Thoracic aorta (tissue), 2 donors: ENCODE measurements around the gene OR2A2. TPM values are rescaled to one million over a fixed set of nuclear protein-coding genes. Genes with fewer than 3 reads are reported as not detected.

Experiments
- ATAC-seq: fragments of 150-250 bp; one replicate; pipeline ENCODE4 v1.8.0; 2017; ENCODE audit warnings: low read depth; ENCODE audit not compliant: insufficient number of reproducible peaks, low FRiP score
- DNase-seq: peaks from one replicate; pipeline ENCODE4 v3.0.0-alpha.2; 2020; ENCODE audit warnings: low spot score
- H3K27ac ChIP-seq, 2 donors: fragments of 200-600 bp; sonication (generic); 1 replicate in 1 of 2; 2 replicates in 1 of 2; pipeline ENCODE4 v1.5.1; 2016; ENCODE audit warnings: mild to moderate bottlenecking in 2 of 2, moderate library complexity in 2 of 2
- H3K27me3 ChIP-seq: fragments of 200-600 bp; sonication (generic); replicated peaks from 2 replicates; pipeline ENCODE4 v1.6.0; 2016; ENCODE audit warnings: mild to moderate bottlenecking; ENCODE audit not compliant: insufficient read depth
- H3K36me3 ChIP-seq: fragments of 200-600 bp; sonication (generic); one replicate; pipeline ENCODE4 v1.5.1; 2016
- H3K4me1 ChIP-seq, 2 donors: fragments of 200-600 bp; sonication (generic); 1 replicate in 1 of 2; 2 replicates in 1 of 2; pipeline versions ENCODE4 v1.5.1 to v1.6.0; 2016; ENCODE audit warnings: low read depth in 2 of 2, mild to moderate bottlenecking in 1 of 2; ENCODE audit not compliant: control insufficient read depth in 1 of 2
- H3K4me3 ChIP-seq: fragments of 200-600 bp; sonication (generic); 2 replicates; pipeline ENCODE4 v1.5.1; 2016; ENCODE audit warnings: mild to moderate bottlenecking
- H3K9me3 ChIP-seq: fragments of 200-600 bp; sonication (generic); 2 replicates; pipeline ENCODE4 v1.5.1; 2016
- total RNA-seq, 2 donors: library from RNA; depleted of rRNA; stranded (reverse); fragments of >200 nt; gene quantifications; one replicate each; pipeline versions ENCODE4 v1.1.0 to v1.2.3, GENCODE V29; 2016
- TF ChIP-seq, protein P1 (sequence below): fragments of 200-600 bp; sonication (generic); IDR thresholded peaks from one replicate; pipeline ENCODE4 v1.5.1; 2019; ENCODE audit warnings: antibody characterized with exemption

Gene OR2A2
- total RNA-seq, 2 donors from 2014 or later, result not detected

DNA sequence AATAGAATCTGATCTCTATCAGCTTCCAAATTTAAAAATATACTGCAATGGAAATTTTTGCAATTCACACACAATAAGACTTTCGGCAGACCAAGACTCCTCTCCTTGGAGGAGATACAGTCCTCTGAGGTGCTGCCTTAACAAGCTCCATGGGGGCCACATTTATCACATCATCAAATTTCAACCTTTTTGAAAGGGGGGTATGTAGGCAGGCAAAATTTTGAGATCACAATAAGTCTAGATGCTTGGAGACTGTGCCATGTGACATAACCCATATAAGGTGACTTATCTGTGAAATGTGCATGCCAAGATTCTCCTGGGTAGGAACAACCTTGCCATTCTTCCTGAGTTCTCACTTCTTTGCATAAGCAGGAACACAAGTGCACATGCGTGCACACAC, 23.4 kb upstream of the OR2A2 start, which contains the start of gene OR2A12:
OR2A12 (plus strand) TSS at position 301 of the 400 bp plus-strand sequence. CDS start 8,830 bp downstream, outside the sequence.
- no peaks in the 10 kb centered on the region for H3K36me3 ChIP-seq
- peaks cover 4% of the 10 kb centered on the region for H3K9me3 ChIP-seq
- H3K4me3 ChIP-seq, result no peak within 1 kb of the TSS
- H3K4me1 ChIP-seq, result peaks cover 0 to 6% of the 10 kb centered on the region in 2 donors
- H3K27ac ChIP-seq, result no peak within 1 kb of the TSS
- DNase-seq (no peak), ATAC-seq (no peak)
- no peaks in the 10 kb centered on the region for H3K27me3 ChIP-seq
- TF ChIP-seq, protein P1, sequence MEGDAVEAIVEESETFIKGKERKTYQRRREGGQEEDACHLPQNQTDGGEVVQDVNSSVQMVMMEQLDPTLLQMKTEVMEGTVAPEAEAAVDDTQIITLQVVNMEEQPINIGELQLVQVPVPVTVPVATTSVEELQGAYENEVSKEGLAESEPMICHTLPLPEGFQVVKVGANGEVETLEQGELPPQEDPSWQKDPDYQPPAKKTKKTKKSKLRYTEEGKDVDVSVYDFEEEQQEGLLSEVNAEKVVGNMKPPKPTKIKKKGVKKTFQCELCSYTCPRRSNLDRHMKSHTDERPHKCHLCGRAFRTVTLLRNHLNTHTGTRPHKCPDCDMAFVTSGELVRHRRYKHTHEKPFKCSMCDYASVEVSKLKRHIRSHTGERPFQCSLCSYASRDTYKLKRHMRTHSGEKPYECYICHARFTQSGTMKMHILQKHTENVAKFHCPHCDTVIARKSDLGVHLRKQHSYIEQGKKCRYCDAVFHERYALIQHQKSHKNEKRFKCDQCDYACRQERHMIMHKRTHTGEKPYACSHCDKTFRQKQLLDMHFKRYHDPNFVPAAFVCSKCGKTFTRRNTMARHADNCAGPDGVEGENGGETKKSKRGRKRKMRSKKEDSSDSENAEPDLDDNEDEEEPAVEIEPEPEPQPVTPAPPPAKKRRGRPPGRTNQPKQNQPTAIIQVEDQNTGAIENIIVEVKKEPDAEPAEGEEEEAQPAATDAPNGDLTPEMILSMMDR, result no peak

DNA sequence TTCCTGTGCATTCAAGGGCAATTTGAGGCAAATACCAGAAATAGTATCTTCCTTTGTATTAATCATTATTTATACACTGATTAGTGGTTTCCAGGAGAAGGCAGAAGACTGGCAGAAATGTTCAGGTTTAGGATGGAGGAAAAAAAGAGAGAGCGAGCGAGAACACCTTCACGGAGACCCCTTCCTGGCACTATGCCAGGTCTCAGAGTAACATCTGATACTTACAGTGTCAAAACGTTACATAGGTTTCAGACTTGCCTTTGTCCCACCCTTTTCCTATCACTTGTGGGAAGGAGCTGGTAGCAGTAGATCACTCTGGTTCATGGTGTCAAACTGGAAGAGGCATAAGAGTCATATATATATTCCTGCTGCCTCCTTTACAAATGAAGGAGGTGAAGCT, 22.7 kb upstream of the OR2A2 start:
- no peaks in the 10 kb centered on the region for H3K36me3 ChIP-seq
- H3K4me3 ChIP-seq, result no peak overlapping the region
- peaks cover 0 to 6% of the 10 kb centered on the region in 2 donors for H3K4me1 ChIP-seq
- no peak for ATAC-seq
- peaks cover 7% of the 10 kb centered on the region for H3K9me3 ChIP-seq
- TF ChIP-seq, protein P1, result no peak
- no peak for DNase-seq
- no peaks in the 10 kb centered on the region for H3K27me3 ChIP-seq
- H3K27ac ChIP-seq, result no peak overlapping the region

DNA sequence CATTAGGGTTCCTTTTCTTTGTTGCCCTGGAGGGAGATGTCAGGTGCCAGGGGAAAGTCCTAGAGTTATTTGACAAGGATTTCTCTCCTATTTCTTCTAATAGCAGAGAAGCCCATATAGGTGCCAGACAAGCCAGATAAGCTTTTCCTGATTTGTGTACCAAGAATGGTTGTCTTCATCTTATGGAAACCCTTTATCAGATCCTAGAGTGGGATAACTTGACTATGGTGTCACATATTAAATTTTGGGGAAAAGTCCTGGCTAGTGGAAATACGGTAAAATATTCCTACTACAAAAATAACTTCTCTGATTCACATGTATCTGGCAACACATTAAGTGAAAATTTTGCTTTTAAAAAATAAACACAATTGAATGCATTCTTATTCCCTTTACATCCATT, 22.2 kb upstream of the OR2A2 start:
- H3K27me3 ChIP-seq, result no peaks in the 10 kb centered on the region
- no peak overlapping the region for H3K4me3 ChIP-seq
- H3K36me3 ChIP-seq, result no peaks in the 10 kb centered on the region
- DNase-seq (no peak), ATAC-seq (no peak)
- TF ChIP-seq, protein P1, result no peak
- H3K27ac ChIP-seq, result no peak overlapping the region
- H3K9me3 ChIP-seq, result peaks cover 7% of the 10 kb centered on the region
- peaks cover 0 to 6% of the 10 kb centered on the region in 2 donors for H3K4me1 ChIP-seq

DNA sequence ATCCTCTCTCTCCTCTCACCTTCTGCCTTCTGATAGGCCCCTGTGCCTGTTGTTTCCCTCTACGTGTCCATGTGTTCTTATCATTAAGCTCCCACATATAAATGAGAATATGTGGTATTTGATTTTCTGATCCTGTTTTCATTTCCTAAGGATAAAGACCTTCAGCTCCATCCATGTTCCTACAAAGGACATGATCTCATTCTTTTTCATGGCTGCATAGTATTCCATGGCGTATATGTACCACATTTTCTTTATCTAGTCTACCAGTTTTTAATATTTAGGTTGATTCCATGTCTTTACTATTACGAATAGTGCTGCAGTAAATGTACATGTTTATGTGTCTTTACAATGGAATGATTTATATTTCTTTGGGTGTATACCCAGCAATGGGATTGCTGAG, 18.7 kb upstream of the OR2A2 start:
- Histone ChIP-seq H3K9me3 (peaks cover 7% of the 10 kb centered on the region), H3K27ac (no peak overlapping the region), H3K27me3 (no peaks in the 10 kb centered on the region), H3K36me3 (no peaks in the 10 kb centered on the region), H3K4me1 (peaks cover 0 to 6% of the 10 kb centered on the region in 2 donors), H3K4me3 (no peak overlapping the region)
- TF ChIP-seq, protein P1, result no peak
- ATAC-seq (no peak), DNase-seq (no peak)

DNA sequence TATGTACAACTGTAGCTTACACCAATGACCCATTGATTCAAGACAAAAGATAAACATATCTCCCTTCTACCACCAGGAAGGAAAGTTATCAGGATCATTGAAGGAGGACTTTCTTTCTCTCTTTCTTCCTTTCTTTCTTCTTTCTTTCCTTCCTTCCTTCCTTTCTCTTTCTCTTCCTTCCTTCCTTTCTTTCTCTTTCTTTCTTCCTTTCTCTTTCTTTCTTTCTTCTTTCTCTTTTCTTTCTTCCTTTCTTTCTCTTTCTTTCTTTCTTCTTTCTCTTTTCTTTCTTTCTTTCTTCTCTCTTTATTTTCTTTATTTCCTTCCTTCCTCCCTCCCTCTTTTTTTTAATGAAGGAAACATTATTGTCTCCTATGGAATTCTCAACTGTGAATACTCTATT, 10.6 kb upstream of the OR2A2 start:
- Histone ChIP-seq H3K27me3 (no peaks in the 10 kb centered on the region), H3K4me1 (no peaks in the 10 kb centered on the region), H3K9me3 (no peaks in the 10 kb centered on the region), H3K27ac (no peak overlapping the region), H3K36me3 (no peaks in the 10 kb centered on the region), H3K4me3 (no peak overlapping the region)
- ATAC-seq (no peak), DNase-seq (no peak)
- TF ChIP-seq, protein P1, result no peak
